Measurements from ENCODE around the gene DZIP1.

- TF ChIP-seq CTCF (IDR thresholded peaks at IDR 0.05) = no peak
- no peak for TF ChIP-seq POLR2A (IDR thresholded peaks at IDR 0.05)
These were observed 23.5 kb downstream of the DZIP1 start for GRCh38 chr13:95620825-95621498.
